HEK293 (cell line): ENCODE data around the gene HERC3.

ENCODE experiments used
- CTCF ChIA-PET: fragments of 350-600 bp; formaldehyde crosslinking; extraction: SDS; loops from one replicate; lab custom pipeline; 2021; ENCODE audit warnings: antibody characterized with exemption; lab: Yijun Ruan, JAX
- POLR2A ChIA-PET: fragments of 300-600 bp; formaldehyde crosslinking; extraction: SDS; loops from one replicate; lab custom pipeline; 2020; ENCODE audit warnings: antibody characterized with exemption, inconsistent platforms; lab: Yijun Ruan, JAX
- H3K27ac ChIP-seq: fragments of 200-500 bp; sonication (Bioruptor generic); 2 replicates; pipeline ENCODE4 v1.5.1; 2014; ENCODE audit warnings: low read depth, low read length, control low read depth, inconsistent platforms; ENCODE audit errors: extremely low read depth
- H3K36me3 ChIP-seq, 2 experiments: fragments of 200-500 bp in 1 of 2; sonication (Bioruptor generic) in 1 of 2; 1 replicate in 1 of 2; 2 replicates in 1 of 2; pipeline ENCODE4 v1.5.1; 2014 to 2017; ENCODE audit warnings: inconsistent platforms in 2 of 2, low read length in 2 of 2; ENCODE audit not compliant: control insufficient read depth in 2 of 2, insufficient read depth in 1 of 2
- H3K4me1 ChIP-seq: fragments of 200-500 bp; sonication (Bioruptor generic); 2 replicates; pipeline ENCODE4 v1.5.1; 2014; ENCODE audit warnings: mild to moderate bottlenecking, low read length, inconsistent platforms; ENCODE audit not compliant: control insufficient read depth, insufficient read depth
- H3K4me3 ChIP-seq: 2 replicates; pipeline ENCODE4 v1.5.1; 2011; ENCODE audit warnings: low read depth, mild to moderate bottlenecking, control low read depth, low read length, moderate library complexity
- H3K9me3 ChIP-seq: fragments of 200-500 bp; sonication (Bioruptor generic); 2 replicates; pipeline ENCODE4 v1.5.1; 2014; ENCODE audit warnings: low read depth, low read length, inconsistent platforms; ENCODE audit not compliant: control insufficient read depth, insufficient read depth
- KLF10 ChIP-seq: fragments of 450-650 bp; IDR thresholded peaks from 2 replicates; pipeline ENCODE4 v1.5.1; 2018; ENCODE audit warnings: missing biosample characterization, mild to moderate bottlenecking, missing genetic modification characterization
- KLF17 ChIP-seq: fragments of 450-650 bp; formaldehyde crosslinking; IDR thresholded peaks from 2 replicates; pipeline ENCODE4 v1.5.1; 2016; ENCODE audit warnings: missing biosample characterization, missing genetic modification characterization
- PRDM10 ChIP-seq: fragments of 450-650 bp; formaldehyde crosslinking; IDR thresholded peaks from 2 replicates; pipeline ENCODE4 v1.5.1; 2016; ENCODE audit warnings: missing biosample characterization, missing genetic modification characterization
- SP3 ChIP-seq: fragments of 450-650 bp; formaldehyde crosslinking; IDR thresholded peaks from 2 replicates; pipeline ENCODE4 v1.5.1; 2016; ENCODE audit warnings: missing biosample characterization, missing genetic modification characterization
- SP7 ChIP-seq: fragments of 450-650 bp; formaldehyde crosslinking; IDR thresholded peaks from 2 replicates; pipeline ENCODE4 v1.5.1; 2016; ENCODE audit warnings: missing biosample characterization, missing genetic modification characterization
- ZBTB44 ChIP-seq: fragments of 450-650 bp; IDR thresholded peaks from 2 replicates; pipeline ENCODE4 v1.5.1; 2018; ENCODE audit warnings: missing biosample characterization, mild to moderate bottlenecking, missing genetic modification characterization
- ZBTB48 ChIP-seq: fragments of 450-650 bp; formaldehyde crosslinking; IDR thresholded peaks from 2 replicates; pipeline ENCODE4 v1.5.1; 2016; ENCODE audit warnings: missing biosample characterization, missing genetic modification characterization
- ZNF10 ChIP-seq: fragments of 450-650 bp; formaldehyde crosslinking; IDR thresholded peaks from 2 replicates; pipeline ENCODE4 v1.5.1; 2017; ENCODE audit warnings: missing biosample characterization, missing genetic modification characterization
- ZNF148 ChIP-seq: fragments of 450-650 bp; formaldehyde crosslinking; IDR thresholded peaks from 2 replicates; pipeline ENCODE4 v1.5.0; 2017; ENCODE audit warnings: missing biosample characterization, missing genetic modification characterization, borderline replicate concordance
- ZNF280C ChIP-seq: fragments of 450-650 bp; formaldehyde crosslinking; IDR thresholded peaks from 2 replicates; pipeline ENCODE4 v1.5.1; 2016; ENCODE audit warnings: missing biosample characterization, missing genetic modification characterization
- ZNF341 ChIP-seq: fragments of 450-650 bp; formaldehyde crosslinking; IDR thresholded peaks from 2 replicates; pipeline ENCODE4; 2016; ENCODE audit warnings: low read depth, missing biosample characterization, missing genetic modification characterization
- ZNF416 ChIP-seq: fragments of 450-650 bp; formaldehyde crosslinking; IDR thresholded peaks from 2 replicates; pipeline ENCODE4 v1.5.1; 2016; ENCODE audit warnings: missing biosample characterization, missing genetic modification characterization
- ZNF426 ChIP-seq: fragments of 450-650 bp; formaldehyde crosslinking; IDR thresholded peaks from 2 replicates; pipeline ENCODE4 v1.5.1; 2017; ENCODE audit warnings: missing biosample characterization, missing genetic modification characterization, mild to moderate bottlenecking, inconsistent platforms, moderate library complexity
- ZNF488 ChIP-seq: fragments of 450-650 bp; formaldehyde crosslinking; IDR thresholded peaks from 2 replicates; pipeline ENCODE4 v1.5.1; 2016; ENCODE audit warnings: missing biosample characterization, missing genetic modification characterization
- ZNF529 ChIP-seq: fragments of 450-650 bp; formaldehyde crosslinking; IDR thresholded peaks from 2 replicates; pipeline ENCODE4 v1.5.1; 2017; ENCODE audit warnings: missing genetic modification characterization, missing biosample characterization; ENCODE audit not compliant: insufficient replicate concordance
- ZNF560 ChIP-seq: fragments of 450-650 bp; formaldehyde crosslinking; IDR thresholded peaks from 2 replicates; pipeline ENCODE4 v1.5.1; 2017; ENCODE audit warnings: missing biosample characterization, missing genetic modification characterization, borderline replicate concordance
- ZNF610 ChIP-seq: fragments of 450-650 bp; formaldehyde crosslinking; IDR thresholded peaks from 2 replicates; pipeline ENCODE4 v1.5.1; 2016; ENCODE audit warnings: missing biosample characterization, missing genetic modification characterization, borderline replicate concordance
- ZNF677 ChIP-seq: fragments of 450-650 bp; IDR thresholded peaks from 2 replicates; pipeline ENCODE4 v1.5.0; 2018; ENCODE audit warnings: missing biosample characterization, mild to moderate bottlenecking, missing genetic modification characterization, moderate library complexity
- ZNF777 ChIP-seq: fragments of 450-650 bp; formaldehyde crosslinking; IDR thresholded peaks from 2 replicates; pipeline ENCODE4 v1.5.1; 2017; ENCODE audit warnings: missing biosample characterization, missing genetic modification characterization, borderline replicate concordance
- ZSCAN16 ChIP-seq: fragments of 450-650 bp; formaldehyde crosslinking; IDR thresholded peaks from 2 replicates; pipeline ENCODE4 v1.5.1; 2016; ENCODE audit warnings: missing biosample characterization, missing genetic modification characterization

The HERC3 gene

GRCh38 chr4:88756149-88756548 lies 163.9 kb downstream of the HERC3 start (continued):
- no peak for TF ChIP-seq ZSCAN16 (tag by site-specific recombination)

GRCh38 chr4:88757067-88757466 lies 164.8 kb downstream of the HERC3 start:
- ChIA-PET POLR2A (no interaction called here), CTCF (interaction anchor here (0.7 kb wide), 2 partner anchors 49 to 135 kb away, joined by 3 read pairs; no protein-coding TSS in a partner anchor)
- H3K27ac ChIP-seq, result no peak overlapping the region
- no peaks in the 10 kb centered on the region for H3K36me3 ChIP-seq
- H3K4me1 ChIP-seq, result no peaks in the 10 kb centered on the region; the same call in 1 of the 2 replicates
- H3K4me3 ChIP-seq, result no peak overlapping the region
- no peaks in the 10 kb centered on the region for H3K9me3 ChIP-seq
- TF ChIP-seq ZNF416 (tag by site-specific recombination) (no peak), KLF10 (no peak), SP3 (tag by site-specific recombination) (no peak), ZNF10 (no peak), ZNF677 (no peak), KLF17 (tag by site-specific recombination) (no peak), ZNF560 (tag by site-specific recombination) (no peak), ZNF488 (tag by site-specific recombination) (no peak), ZNF341 (tag by site-specific recombination) (no peak), ZBTB44 (tag by site-specific recombination) (no peak), ZBTB48 (tag by site-specific recombination) (no peak), ZNF529 (tag by site-specific recombination) (no peak), ZNF148 (no peak), ZNF610 (tag by site-specific recombination) (no peak)

GRCh38 chr4:88757776-88758175 lies 165.5 kb downstream of the HERC3 start:
- no peak overlapping the region for H3K4me3 ChIP-seq
- TF ChIP-seq ZNF280C (no peak), ZNF777 (tag by site-specific recombination) (no peak), PRDM10 (tag by site-specific recombination) (no peak), ZNF426 (no peak), SP7 (tag by site-specific recombination) (no peak)
- H3K36me3 ChIP-seq, result no peaks in the 10 kb centered on the region
- ChIA-PET POLR2A (no interaction called here), CTCF (no interaction called here)
- H3K9me3 ChIP-seq, result no peaks in the 10 kb centered on the region
- no peaks in the 10 kb centered on the region; the same call in 1 of the 2 replicates for H3K4me1 ChIP-seq
- no peak overlapping the region for H3K27ac ChIP-seq
